Stimulated activated naive CD8-positive, alpha-beta T cell treated with anti-CD3 and anti-CD28 coated beads, Interleukin-15, amount 100 ng/mL, for 72 hours (primary cell): ENCODE measurements around the gene BAAT.

Source experiments
- ATAC-seq: fragments of 150-1000 bp; cut with Tn5 transposase; 2 replicates; pipeline ENCODE4 v1.10.0; 2021; ENCODE audit warnings: mild to moderate bottlenecking, moderate library complexity
- DNase-seq, 2 donors: peaks; one replicate each; pipeline ENCODE4 v3.0.0; 2021 to 2022
- H3K27ac Mint-ChIP-seq, 2 donors: one replicate each; pipeline ENCODE4 v1.8.0; 2022; ENCODE audit warnings: mild to moderate bottlenecking in 2 of 2, mixed read lengths in 2 of 2, moderate library complexity in 2 of 2
- H3K27me3 Mint-ChIP-seq: one replicate; pipeline ENCODE4 v1.8.0; 2022; ENCODE audit warnings: mixed read lengths
- H3K4me1 Mint-ChIP-seq: one replicate; pipeline ENCODE4 v1.8.0; 2022; ENCODE audit warnings: mild to moderate bottlenecking, mixed read lengths
- H3K4me3 Mint-ChIP-seq, 2 donors: one replicate each; pipeline ENCODE4 v1.8.0; 2022; ENCODE audit warnings: mild to moderate bottlenecking in 2 of 2, mixed read lengths in 2 of 2, moderate library complexity in 1 of 2
- H3K9me3 Mint-ChIP-seq, 2 donors: one replicate each; pipeline ENCODE4 v1.8.0; 2022; ENCODE audit warnings: mixed read lengths in 2 of 2

The BAAT gene

DNA sequence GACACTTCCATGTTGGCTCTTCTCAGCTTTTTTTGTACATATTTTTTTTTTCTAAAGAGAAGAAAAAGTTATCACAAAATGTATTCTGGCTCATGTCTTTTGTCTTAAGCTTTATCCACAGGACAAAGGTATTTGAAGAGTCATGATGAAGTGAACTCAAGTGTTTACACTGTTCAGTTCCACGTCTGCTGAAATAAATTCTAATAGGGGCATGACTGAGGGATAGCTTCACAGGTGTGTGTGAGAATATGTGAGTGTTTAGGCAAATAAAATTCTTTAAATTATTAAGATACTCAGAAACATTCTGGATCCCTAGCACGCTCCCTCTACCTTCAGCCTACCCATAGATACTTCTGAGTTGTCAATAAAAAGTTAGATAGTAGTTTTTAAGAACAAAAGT, 59.8 kb downstream of the BAAT start:
- DNase-seq (no peak), ATAC-seq (no peak)
- Mint-ChIP-seq H3K4me3 (no peak overlapping the region), H3K4me1 (no peaks in the 10 kb centered on the region), H3K27me3 (peaks cover 13% of the 10 kb centered on the region), H3K27ac (no peak overlapping the region), H3K9me3 (peaks cover 0 to 8% of the 10 kb centered on the region in 2 donors)

DNA sequence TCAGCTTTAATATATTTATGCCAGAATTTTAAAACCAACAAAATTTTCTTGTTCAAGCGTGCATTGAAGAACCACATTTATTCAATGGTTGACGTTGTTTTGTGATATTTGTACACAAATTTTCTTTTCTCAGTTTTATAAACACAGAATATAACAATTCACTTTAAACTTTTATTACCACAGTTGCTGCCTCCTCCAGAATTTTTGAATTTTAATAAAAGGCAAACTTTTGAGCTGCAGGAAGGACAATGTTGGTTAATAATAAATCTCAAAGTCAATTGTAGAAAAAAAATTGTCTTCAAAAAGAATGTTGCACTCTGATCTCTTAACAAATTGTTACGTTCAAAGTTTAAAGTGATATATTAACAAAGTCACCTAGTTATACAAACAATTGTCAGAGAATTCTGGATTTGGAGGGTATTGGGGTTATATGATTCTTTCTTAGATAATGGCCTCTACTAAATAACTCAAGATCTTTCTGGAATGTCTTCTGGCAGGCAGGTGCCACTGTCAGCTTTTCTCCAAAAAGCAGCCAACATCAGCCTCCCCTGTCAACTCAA, 60.5 kb downstream of the BAAT start:
- peaks cover 0 to 8% of the 10 kb centered on the region in 2 donors for H3K9me3 Mint-ChIP-seq
- H3K4me1 Mint-ChIP-seq, result no peaks in the 10 kb centered on the region
- DNase-seq (no peak), ATAC-seq (no peak)
- H3K27me3 Mint-ChIP-seq, result peaks cover 7% of the 10 kb centered on the region
- no peak overlapping the region for H3K4me3 Mint-ChIP-seq
- no peak overlapping the region for H3K27ac Mint-ChIP-seq

DNA sequence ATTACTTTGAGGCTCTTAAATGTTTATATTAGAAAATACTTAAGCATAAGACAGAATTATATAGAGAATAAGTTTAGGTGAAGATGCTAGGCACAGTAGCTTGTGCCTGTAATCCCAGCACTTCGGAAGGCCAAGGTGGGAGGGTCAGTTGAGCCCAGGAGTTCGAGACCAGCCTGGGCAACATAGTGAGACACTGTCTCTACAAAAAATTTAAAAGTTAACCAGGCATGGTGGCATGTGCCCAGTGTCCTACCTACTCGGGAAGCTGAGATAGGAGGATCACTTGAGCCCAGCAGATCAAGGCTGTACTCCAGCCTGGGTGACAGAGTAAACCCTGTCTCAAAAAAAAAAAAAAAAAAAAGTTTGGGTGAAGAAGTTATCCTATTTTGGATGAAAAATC, 61.7 kb downstream of the BAAT start:
- Mint-ChIP-seq H3K27me3 (peaks cover 7% of the 10 kb centered on the region), H3K27ac (no peak overlapping the region), H3K4me1 (no peaks in the 10 kb centered on the region), H3K4me3 (no peak overlapping the region), H3K9me3 (peaks cover 0 to 8% of the 10 kb centered on the region in 2 donors)
- DNase-seq (no peak), ATAC-seq (no peak)

DNA sequence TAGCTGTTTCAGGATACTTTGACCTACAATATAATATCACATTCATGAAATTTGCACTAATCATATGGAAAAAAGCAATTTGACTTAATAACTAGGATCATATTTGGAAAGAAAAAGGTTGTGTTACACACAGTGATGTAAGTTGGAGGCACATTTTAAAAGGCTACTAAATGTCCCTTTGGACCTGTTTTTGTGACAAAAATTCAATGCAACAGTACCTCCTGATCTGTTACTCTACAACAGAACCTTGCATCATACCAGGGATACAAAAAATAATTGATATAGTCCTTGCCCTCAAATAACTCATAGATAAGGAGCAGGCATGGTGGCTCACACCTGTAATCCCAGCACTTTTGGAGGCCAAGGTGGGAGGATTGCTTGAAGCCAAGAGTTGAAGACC, 67.1 kb downstream of the BAAT start:
- ATAC-seq, result no peak
- H3K27me3 Mint-ChIP-seq, result peaks cover 7% of the 10 kb centered on the region
- no peak overlapping the region for H3K4me3 Mint-ChIP-seq
- H3K4me1 Mint-ChIP-seq, result no peaks in the 10 kb centered on the region
- no peaks in the 10 kb centered on the region for H3K9me3 Mint-ChIP-seq
- no peak overlapping the region for H3K27ac Mint-ChIP-seq
- no peak for DNase-seq

DNA sequence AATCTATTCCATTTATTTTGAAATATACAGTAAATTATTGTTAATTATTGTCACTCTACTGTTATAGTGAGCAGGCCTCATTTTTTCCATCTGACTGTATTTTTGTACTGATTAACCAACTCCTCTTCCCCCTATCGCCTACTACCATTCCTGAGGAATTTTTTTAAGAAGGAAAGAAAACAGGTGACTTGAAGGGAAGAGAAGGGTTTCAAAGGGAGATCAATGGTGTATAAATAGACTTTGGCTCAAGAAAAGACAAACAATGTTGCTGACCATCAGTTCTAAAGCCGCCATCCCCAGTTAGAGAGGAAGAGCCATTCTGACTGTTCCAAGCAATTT, 69.7 kb downstream of the BAAT start:
- Mint-ChIP-seq H3K27ac (no peak overlapping the region), H3K27me3 (peaks cover under 1% of the 10 kb centered on the region), H3K4me1 (no peaks in the 10 kb centered on the region), H3K9me3 (no peaks in the 10 kb centered on the region), H3K4me3 (no peak overlapping the region)
- ATAC-seq (no peak), DNase-seq (no peak)

DNA sequence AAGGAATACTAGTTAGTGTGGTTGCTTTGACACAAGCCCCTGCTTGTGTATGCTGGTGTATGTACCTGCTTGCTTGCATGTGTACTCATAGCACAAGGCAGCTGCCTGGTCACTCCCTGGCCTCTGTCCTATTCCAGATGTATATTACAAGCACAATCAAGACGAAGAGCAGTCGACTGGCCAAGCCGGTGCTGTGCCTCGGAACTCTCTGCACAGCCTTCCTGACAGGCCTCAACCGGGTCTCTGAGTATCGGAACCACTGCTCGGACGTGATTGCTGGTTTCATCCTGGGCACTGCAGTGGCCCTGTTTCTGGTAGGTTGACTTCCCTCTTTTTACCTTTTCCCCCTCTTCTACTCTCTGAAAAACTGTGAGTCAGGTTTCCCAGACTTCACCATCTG, 72.1 kb downstream of the BAAT start:
- peaks cover 21% of the 10 kb centered on the region for H3K27me3 Mint-ChIP-seq
- ATAC-seq (no peak), DNase-seq (no peak)
- no peak overlapping the region for H3K27ac Mint-ChIP-seq
- H3K4me1 Mint-ChIP-seq, result no peaks in the 10 kb centered on the region
- H3K4me3 Mint-ChIP-seq, result no peak overlapping the region
- no peaks in the 10 kb centered on the region for H3K9me3 Mint-ChIP-seq

DNA sequence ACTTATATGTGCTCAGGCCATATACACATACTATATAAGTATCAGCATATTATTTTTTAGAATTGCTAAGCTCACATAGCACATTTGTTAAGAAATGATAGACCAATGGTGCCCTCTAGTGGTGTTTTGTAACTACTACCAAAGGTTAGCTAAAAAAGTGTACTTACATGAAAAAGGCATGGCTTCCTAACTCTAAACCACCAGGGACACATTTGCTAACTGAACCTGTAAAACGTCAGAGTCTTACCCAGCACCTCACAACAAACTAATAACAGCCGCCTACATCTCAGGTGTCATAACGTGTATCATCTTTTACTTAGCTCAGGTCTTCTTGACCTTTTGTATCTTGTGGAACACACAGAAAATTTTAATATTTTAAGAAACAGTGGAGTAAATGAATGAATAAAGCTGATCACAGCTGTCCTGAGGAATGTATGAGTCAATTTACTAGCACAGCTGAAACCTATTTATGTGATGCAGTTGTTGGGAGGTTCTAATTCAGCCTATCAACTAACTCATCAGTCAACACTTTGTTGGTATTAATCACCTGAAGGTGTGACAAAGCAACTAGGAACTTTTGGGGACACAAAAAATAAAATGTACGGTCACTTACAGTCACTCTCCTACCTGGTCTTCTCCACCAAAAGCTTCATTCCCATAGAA, 72.9 kb downstream of the BAAT start:
- Mint-ChIP-seq H3K27ac (no peak overlapping the region), H3K9me3 (no peaks in the 10 kb centered on the region)

DNA sequence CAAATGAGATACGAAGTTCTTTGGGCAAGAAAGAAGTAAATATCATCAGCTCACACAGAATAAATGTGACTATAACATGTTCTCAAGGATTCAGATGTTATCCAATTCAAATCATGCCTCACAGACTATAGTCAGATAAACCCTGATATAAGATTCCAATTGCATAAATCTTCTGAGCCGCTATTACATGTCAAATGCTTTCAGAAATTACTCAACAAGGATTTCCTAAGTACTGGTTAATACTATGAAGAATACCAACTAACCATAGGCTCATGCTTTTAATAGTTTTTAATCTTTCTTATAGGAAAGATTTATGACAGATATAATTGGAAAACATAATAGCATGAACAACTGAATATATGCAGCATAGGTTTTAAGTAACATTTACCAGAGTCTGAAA, 73.6 kb downstream of the BAAT start:
- no peaks in the 10 kb centered on the region for H3K9me3 Mint-ChIP-seq
- H3K27ac Mint-ChIP-seq, result no peak overlapping the region
- DNase-seq, result no peak
- H3K4me3 Mint-ChIP-seq, result no peak overlapping the region
- no peak for ATAC-seq
- peaks cover 21% of the 10 kb centered on the region for H3K27me3 Mint-ChIP-seq
- H3K4me1 Mint-ChIP-seq, result no peaks in the 10 kb centered on the region

More for the DNA sequence above, 72.9 kb downstream of the BAAT start:
- DNase-seq, result peak in 1 of 2 donors; percentile 15
- Mint-ChIP-seq H3K27me3 (peaks cover 21% of the 10 kb centered on the region), H3K4me3 (no peak overlapping the region), H3K4me1 (no peaks in the 10 kb centered on the region)
- ATAC-seq, result peak; percentile 63
